Measurements from ENCODE around the gene RFPL3.
"Not testable (repeated sequence)": the region's sequence is repeated elsewhere in the genome, so short reads cannot be mapped to it uniquely, and the experiment has no call there.

Gene RFPL3

DNA sequence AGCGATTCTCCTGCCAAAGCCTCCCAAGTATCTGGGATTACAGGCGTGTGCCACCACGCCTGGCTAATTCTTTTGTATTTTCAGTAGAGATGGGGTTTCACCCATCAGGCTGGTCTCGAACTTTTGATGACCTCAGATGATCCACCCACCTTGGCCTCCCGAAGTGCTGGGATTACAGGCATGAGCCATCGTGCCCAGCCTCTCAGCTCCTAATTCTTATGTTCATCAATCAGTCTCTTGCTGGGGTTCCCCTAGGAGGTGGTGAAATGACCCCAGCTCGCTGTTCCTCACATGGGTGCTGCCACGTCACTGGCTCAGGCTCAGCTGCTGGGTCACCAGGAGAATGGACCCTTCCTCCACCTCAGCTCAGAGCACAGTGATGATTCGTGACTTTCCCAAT is at the start of gene RFPL3:
Gene RFPL3, plus strand, starts transcription at position 301 of the 400 bp plus-strand sequence. CDS start 205 bp downstream, outside the sequence.
- not testable (repeated sequence) for H3K4me3 ChIP-seq (ENCODE audit: low read depth, low read length); DNase-seq (ENCODE audit: low read depth)

DNA sequence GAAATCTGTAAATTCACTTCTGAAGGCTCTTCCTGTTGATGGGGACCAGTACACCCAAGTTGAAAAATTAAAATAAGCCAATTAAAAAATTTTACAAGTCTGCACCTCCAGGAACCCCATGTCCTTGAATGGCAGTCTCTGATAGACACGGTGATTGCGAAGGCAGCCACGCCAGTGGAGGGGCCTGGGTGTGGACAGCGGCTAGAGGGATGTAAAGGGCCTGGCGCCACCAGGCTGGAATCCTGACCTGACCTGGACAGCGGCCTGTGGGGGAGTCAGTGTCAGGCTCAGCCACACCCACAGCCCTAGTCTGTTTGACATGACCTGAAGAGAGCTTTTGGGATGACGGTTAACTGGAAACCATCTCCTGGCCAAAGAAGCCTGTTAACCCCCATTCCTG is 49.5 kb upstream of the RFPL3 start:
- no peak for DNase-seq (ENCODE audit: low read depth)
- TF ChIP-seq, protein P1, sequence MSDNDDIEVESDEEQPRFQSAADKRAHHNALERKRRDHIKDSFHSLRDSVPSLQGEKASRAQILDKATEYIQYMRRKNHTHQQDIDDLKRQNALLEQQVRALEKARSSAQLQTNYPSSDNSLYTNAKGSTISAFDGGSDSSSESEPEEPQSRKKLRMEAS (IDR thresholded peaks at IDR 0.05; ENCODE audit: low read depth, low read length) = no peak
- TF ChIP-seq, protein P2, sequence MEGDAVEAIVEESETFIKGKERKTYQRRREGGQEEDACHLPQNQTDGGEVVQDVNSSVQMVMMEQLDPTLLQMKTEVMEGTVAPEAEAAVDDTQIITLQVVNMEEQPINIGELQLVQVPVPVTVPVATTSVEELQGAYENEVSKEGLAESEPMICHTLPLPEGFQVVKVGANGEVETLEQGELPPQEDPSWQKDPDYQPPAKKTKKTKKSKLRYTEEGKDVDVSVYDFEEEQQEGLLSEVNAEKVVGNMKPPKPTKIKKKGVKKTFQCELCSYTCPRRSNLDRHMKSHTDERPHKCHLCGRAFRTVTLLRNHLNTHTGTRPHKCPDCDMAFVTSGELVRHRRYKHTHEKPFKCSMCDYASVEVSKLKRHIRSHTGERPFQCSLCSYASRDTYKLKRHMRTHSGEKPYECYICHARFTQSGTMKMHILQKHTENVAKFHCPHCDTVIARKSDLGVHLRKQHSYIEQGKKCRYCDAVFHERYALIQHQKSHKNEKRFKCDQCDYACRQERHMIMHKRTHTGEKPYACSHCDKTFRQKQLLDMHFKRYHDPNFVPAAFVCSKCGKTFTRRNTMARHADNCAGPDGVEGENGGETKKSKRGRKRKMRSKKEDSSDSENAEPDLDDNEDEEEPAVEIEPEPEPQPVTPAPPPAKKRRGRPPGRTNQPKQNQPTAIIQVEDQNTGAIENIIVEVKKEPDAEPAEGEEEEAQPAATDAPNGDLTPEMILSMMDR (IDR thresholded peaks at IDR 0.05; ENCODE audit: low read depth, low read length) = no peak
- no peak for TF ChIP-seq MYC (IDR thresholded peaks at IDR 0.05; ENCODE audit: low read depth, low read length)
- TF ChIP-seq POLR2A (IDR thresholded peaks at IDR 0.05; ENCODE audit: extremely low read depth, insufficient read length) = no peak
- no peak overlapping the region for H3K4me3 ChIP-seq (ENCODE audit: low read depth, low read length)

- TF ChIP-seq POLR2A (IDR thresholded peaks at IDR 0.05; ENCODE audit: extremely low read depth, insufficient read length) (no peak), MYC (IDR thresholded peaks at IDR 0.05; ENCODE audit: low read depth, low read length) (no peak)
- TF ChIP-seq, protein P1 (IDR thresholded peaks at IDR 0.05; ENCODE audit: low read depth, low read length) = no peak
- TF ChIP-seq, protein P2 (IDR thresholded peaks at IDR 0.05; ENCODE audit: low read depth, low read length) = no peak
- no peak overlapping the region for H3K4me3 ChIP-seq (ENCODE audit: low read depth, low read length)
- no peak for DNase-seq (ENCODE audit: low read depth)
These were observed 48.7 kb upstream of the RFPL3 start for GRCh38 chr22:32308934-32309333.

DNA sequence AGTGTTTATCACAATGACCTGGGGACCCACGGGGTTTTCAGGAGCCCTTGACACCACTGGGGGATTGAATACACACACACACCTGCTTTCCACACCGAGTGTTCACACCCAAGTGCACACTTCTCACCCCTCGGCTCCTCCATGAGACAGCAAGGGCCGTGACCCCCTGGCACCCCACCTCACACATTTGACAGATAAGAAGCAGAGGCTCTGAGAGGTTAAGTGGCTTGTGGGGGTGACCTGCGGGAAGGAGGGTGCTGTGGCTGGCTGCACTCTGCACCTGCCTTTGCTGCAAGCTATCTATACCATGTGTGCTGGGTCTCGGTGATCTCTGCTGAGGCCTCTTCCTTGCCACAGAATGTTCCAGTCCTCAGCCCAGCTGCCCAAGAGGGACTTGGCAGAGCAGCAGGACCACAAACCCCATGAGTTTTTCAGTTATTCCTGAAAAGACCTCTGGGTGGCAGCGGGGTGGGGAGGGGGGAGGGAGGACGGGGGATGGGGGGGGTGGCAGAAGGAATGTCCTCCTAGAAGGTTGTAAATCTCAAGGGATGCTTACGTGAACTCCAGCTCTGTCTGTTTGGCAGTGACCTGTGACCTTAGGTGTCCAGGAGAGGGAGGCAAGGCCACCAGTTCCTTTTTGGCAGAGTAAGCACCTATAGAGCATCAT is 47.9 kb upstream of the RFPL3 start:
- H3K4me3 ChIP-seq (ENCODE audit: low read depth, low read length) = no peak overlapping the region
- TF ChIP-seq, protein P2 (IDR thresholded peaks at IDR 0.05; ENCODE audit: low read depth, low read length) = no peak
- TF ChIP-seq, protein P1 (IDR thresholded peaks at IDR 0.05; ENCODE audit: low read depth, low read length) = no peak
- no peak for TF ChIP-seq MYC (IDR thresholded peaks at IDR 0.05; ENCODE audit: low read depth, low read length)
- TF ChIP-seq POLR2A (IDR thresholded peaks at IDR 0.05; ENCODE audit: extremely low read depth, insufficient read length) = no peak
- no peak for DNase-seq (ENCODE audit: low read depth)

- no peak for DNase-seq (ENCODE audit: low read depth)
- no peak overlapping the region for H3K4me3 ChIP-seq (ENCODE audit: low read depth, low read length)
- TF ChIP-seq, protein P2 (IDR thresholded peaks at IDR 0.05; ENCODE audit: low read depth, low read length) = no peak
- no peak for TF ChIP-seq MYC (IDR thresholded peaks at IDR 0.05; ENCODE audit: low read depth, low read length)
- no peak for TF ChIP-seq POLR2A (IDR thresholded peaks at IDR 0.05; ENCODE audit: extremely low read depth, insufficient read length)
- TF ChIP-seq, protein P1 (IDR thresholded peaks at IDR 0.05; ENCODE audit: low read depth, low read length) = no peak
These were observed 46.9 kb upstream of the RFPL3 start for GRCh38 chr22:32310777-32311176.

GRCh38 chr22:32311551-32312071 is 46.1 kb upstream of the RFPL3 start:
- no peak overlapping the region for H3K4me3 ChIP-seq (ENCODE audit: low read depth, low read length)
- TF ChIP-seq, protein P2 (IDR thresholded peaks at IDR 0.05; ENCODE audit: low read depth, low read length) = no peak
- TF ChIP-seq POLR2A (IDR thresholded peaks at IDR 0.05; ENCODE audit: extremely low read depth, insufficient read length) (no peak), MYC (IDR thresholded peaks at IDR 0.05; ENCODE audit: low read depth, low read length) (no peak)
- TF ChIP-seq, protein P1 (IDR thresholded peaks at IDR 0.05; ENCODE audit: low read depth, low read length) = no peak
- peak; percentile 38 for DNase-seq (ENCODE audit: low read depth)
